ENCODE data around the gene SFTPA1.
"Not testable (repeated sequence)": the region's sequence is repeated elsewhere in the genome, so short reads cannot be mapped to it uniquely, and the experiment has no call there.

SFTPA1 gene

GRCh38 chr10:79610601-79611191 lies at the start of gene SFTPA1:
Gene SFTPA1 (plus strand): TSS chr10:79610939. CDS start chr10:79611826, 887 bp downstream.
- DNase-seq (ENCODE audit: low spot score): no peak

- no peak for DNase-seq (ENCODE audit: low spot score)
These were observed 49.5 kb upstream of the SFTPA1 start for GRCh38 chr10:79561257-79561656.

- DNase-seq (ENCODE audit: low spot score): peak; percentile 52
These were observed 48.5 kb upstream of the SFTPA1 start for GRCh38 chr10:79562135-79562756.

GRCh38 chr10:79563426-79563825 lies 47.3 kb upstream of the SFTPA1 start:
- DNase-seq (ENCODE audit: low spot score): no peak

GRCh38 chr10:79570624-79571023 lies 40.1 kb upstream of the SFTPA1 start:
- not testable (repeated sequence) for DNase-seq (ENCODE audit: low spot score)

- no peak for DNase-seq (ENCODE audit: low spot score)
These were observed 31.4 kb upstream of the SFTPA1 start for GRCh38 chr10:79579361-79579760.

GRCh38 chr10:79581044-79581443 lies 29.7 kb upstream of the SFTPA1 start:
- DNase-seq (ENCODE audit: low spot score): no peak

- DNase-seq (ENCODE audit: low spot score): no peak
These were observed 28.6 kb upstream of the SFTPA1 start for GRCh38 chr10:79582096-79582495.

- DNase-seq (ENCODE audit: low spot score): not testable (repeated sequence)
These were observed 27.8 kb upstream of the SFTPA1 start for GRCh38 chr10:79582954-79583353.

- DNase-seq (ENCODE audit: low spot score): no peak
These were observed 27.2 kb upstream of the SFTPA1 start for GRCh38 chr10:79583488-79584024.

- DNase-seq (ENCODE audit: low spot score): no peak
These were observed 24.7 kb upstream of the SFTPA1 start for GRCh38 chr10:79585870-79586527.

GRCh38 chr10:79586933-79587332 lies 23.8 kb upstream of the SFTPA1 start:
- DNase-seq (ENCODE audit: low spot score): no peak

GRCh38 chr10:79588800-79589199 lies 21.9 kb upstream of the SFTPA1 start:
- no peak for DNase-seq (ENCODE audit: low spot score)

- no peak for DNase-seq (ENCODE audit: low spot score)
These were observed 17.4 kb upstream of the SFTPA1 start for GRCh38 chr10:79593377-79593776.

- DNase-seq (ENCODE audit: low spot score): not testable (repeated sequence)
These were observed 16.2 kb upstream of the SFTPA1 start for GRCh38 chr10:79594565-79594964.

GRCh38 chr10:79595510-79595909 lies 15.2 kb upstream of the SFTPA1 start:
- DNase-seq (ENCODE audit: low spot score): no peak

GRCh38 chr10:79599644-79600043 lies 11.1 kb upstream of the SFTPA1 start:
- DNase-seq (ENCODE audit: low spot score): not testable (repeated sequence)

GRCh38 chr10:79601939-79602338 lies 8.8 kb upstream of the SFTPA1 start:
- DNase-seq (ENCODE audit: low spot score): no peak

- DNase-seq (ENCODE audit: low spot score): no peak
These were observed 7.8 kb upstream of the SFTPA1 start for GRCh38 chr10:79602953-79603352.

- DNase-seq (ENCODE audit: low spot score): no peak
These were observed 6.4 kb upstream of the SFTPA1 start for GRCh38 chr10:79604294-79604693.

GRCh38 chr10:79605308-79605707 lies 5.4 kb upstream of the SFTPA1 start:
- DNase-seq (ENCODE audit: low spot score): no peak

GRCh38 chr10:79608505-79609375 lies 2.0 kb upstream of the SFTPA1 start:
- peak; percentile 23 for DNase-seq (ENCODE audit: low spot score)

All from SW480 (cell line).